ENCODE results near the gene SAP30. TPM values are rescaled to one million over a fixed set of nuclear protein-coding genes. Genes with fewer than 3 reads are reported as not detected.

The SAP30 gene
- total and polyA plus RNA-seq, 10 of the 15 experiments (the other 5 are each of a cell fraction or from before 2014, with no cell fraction given), result 5.0 to 56.9 (median 23.6) TPM

DNA sequence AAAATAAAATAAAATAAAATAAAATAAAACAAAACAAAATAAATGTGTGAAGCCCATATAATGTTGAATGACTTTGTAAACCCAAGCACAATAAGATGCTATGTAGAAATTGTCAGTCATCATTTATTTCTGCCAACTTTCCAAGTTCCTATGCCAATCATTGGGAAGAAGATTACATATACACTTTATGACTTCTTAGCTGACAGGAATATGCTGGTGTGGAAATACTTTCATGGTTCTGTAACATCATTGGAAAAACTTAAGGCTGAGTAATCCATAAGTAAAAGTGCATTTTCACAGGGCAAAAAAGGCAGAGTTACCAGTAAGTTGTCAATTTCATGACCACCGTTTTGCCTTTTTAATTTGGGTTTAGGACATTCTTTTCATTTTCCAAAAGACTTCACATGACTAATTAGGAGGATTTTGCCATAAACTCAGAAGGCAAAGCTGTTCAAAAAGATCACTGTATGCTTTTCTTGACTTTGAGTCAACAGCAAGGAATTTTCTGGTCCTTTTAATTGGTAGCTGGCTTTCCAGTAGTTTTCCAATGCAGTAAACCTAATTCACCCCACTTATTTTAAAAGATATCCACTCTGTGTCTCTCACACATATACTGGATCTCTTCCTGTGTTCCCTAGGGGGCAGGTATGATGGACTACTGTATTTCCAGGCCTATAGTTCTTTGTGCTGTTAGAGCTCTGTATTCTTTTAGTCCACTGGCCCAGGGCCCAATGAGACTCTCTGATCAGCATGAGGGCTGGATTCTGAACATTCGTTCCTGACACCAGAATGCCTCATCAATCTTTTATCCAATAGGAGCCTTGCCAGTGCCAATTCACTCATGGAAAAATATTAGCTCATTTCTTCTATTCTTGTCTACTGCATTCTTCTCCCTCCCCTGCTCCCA is 54.4 kb downstream of the SAP30 start:
- SMC1A ChIA-PET (ENCODE audit: uncharacterized antibody, unreplicated experiment), result interaction anchor here (1.4 kb wide), 1 partner anchor 23 kb away, joined by 4 read pairs; no protein-coding TSS in a partner anchor
- no peak overlapping the region for H3K9ac ChIP-seq (ENCODE audit: control insufficient read depth, insufficient read depth, low read length)
- intact Hi-C loops (cut with micrococcal nuclease; ENCODE audit: unreplicated experiment) (loop anchor here (5.0 kb wide), 1 partner anchor 892 kb away; no protein-coding TSS in a partner anchor), in situ Hi-C loops (cut with MboI) (loop anchor here (10.0 kb wide), 1 partner anchor 70 kb away; no protein-coding TSS in a partner anchor)
- H3K4me2 ChIP-seq (ENCODE audit: control insufficient read depth, insufficient read depth), result no peak overlapping the region
- no TSS peak for BruUV-seq (replicated peaks)
- H3K27ac ChIP-seq (ENCODE audit: control insufficient read depth, insufficient read depth), result no peak overlapping the region
- no peak overlapping the region for H3K4me3 ChIP-seq
- H3K9me3 ChIP-seq (replicated peaks; ENCODE audit: control insufficient read depth, insufficient read depth, low read length), result no peaks in the 10 kb centered on the region
- POLR2A ChIA-PET, result no interaction called here
- DNase-seq (ENCODE audit: low read depth, low spot score) (no peak), FAIRE-seq (no peak), ATAC-seq (no peak)
- CTCF ChIA-PET, result interaction anchor here (0.7 to 1.9 kb wide), 9 partner anchors 9 to 412 kb away, joined by 3 to 9 read pairs (median 5); no protein-coding TSS in a partner anchor
- H2AFZ ChIP-seq (ENCODE audit: control insufficient read depth, low read depth, low read length), result no peak overlapping the region
- RAD21 ChIA-PET (ENCODE audit: unreplicated experiment), result interaction anchor here (1.2 kb wide), 1 partner anchor 124 kb away, joined by 3 read pairs; no protein-coding TSS in a partner anchor
- no peaks in the 10 kb centered on the region for H3K36me3 ChIP-seq (ENCODE audit: control insufficient read depth in 2 of 2, insufficient read depth in 2 of 2, low read length in 1 of 2)
- no peaks in the 10 kb centered on the region for H3K79me2 ChIP-seq (ENCODE audit: control insufficient read depth, insufficient read depth, low read length)
- H3K27me3 ChIP-seq (replicated peaks in 1 of 2; ENCODE audit: control insufficient read depth in 2 of 2, insufficient read depth in 2 of 2, low read length in 1 of 2), result no peaks in the 10 kb centered on the region
- H3K4me1 ChIP-seq (ENCODE audit: control insufficient read depth, insufficient read depth, low read length), result no peaks in the 10 kb centered on the region
- 67% methylated on average over 2 of the region's 2 CpGs for WGBS (ENCODE audit: insufficient coverage, insufficient replicate concordance, low lambda C conversion rate, missing lambda C conversion rate)
- no peaks in the 10 kb centered on the region for H4K20me1 ChIP-seq (ENCODE audit: control insufficient read depth, insufficient read depth)
- no peak for TF ChIP-seq EGR1 (IDR thresholded peaks at IDR 0.05; ENCODE audit: borderline replicate concordance in 1 of 2, low read depth in 2 of 2, low read length in 2 of 2)
- no peak for TF ChIP-seq CUX1 (IDR thresholded peaks at IDR 0.05; ENCODE audit: insufficient replicate concordance, low read depth, low read length)
- TF ChIP-seq POLR2AphosphoS5 (IDR thresholded peaks at IDR 0.05; ENCODE audit: low read length), result no peak
- no peak for TF ChIP-seq RUNX3 (IDR thresholded peaks at IDR 0.05; ENCODE audit: low read length)
- no peak for TF ChIP-seq ZBED1 (IDR thresholded peaks at IDR 0.05; ENCODE audit: borderline replicate concordance)
- no peak for TF ChIP-seq YBX1 (IDR thresholded peaks at IDR 0.05)
- no peak for TF ChIP-seq RBBP5 (conservative IDR thresholded peaks at IDR 0.05)
- TF ChIP-seq GATAD2B (conservative IDR thresholded peaks at IDR 0.05; ENCODE audit: low read depth), result no peak
- TF ChIP-seq ETV6 (conservative IDR thresholded peaks at IDR 0.05 in 1 of 2, IDR thresholded peaks at IDR 0.05 in 1 of 2; ENCODE audit: borderline replicate concordance in 1 of 2, low read depth in 1 of 2), result no peak
- no peak for TF ChIP-seq POLR2A (IDR thresholded peaks at IDR 0.05; ENCODE audit: low read depth, low read length)
- no peak for TF ChIP-seq MYC (IDR thresholded peaks at IDR 0.05; ENCODE audit: insufficient read depth, insufficient read length, insufficient replicate concordance, low read length, severe bottlenecking)
- TF ChIP-seq CEBPB (IDR thresholded peaks at IDR 0.05; ENCODE audit: borderline replicate concordance in 1 of 2, low read depth in 2 of 2, low read length in 2 of 2), result no peak
- no peak for TF ChIP-seq RELB (IDR thresholded peaks at IDR 0.05; ENCODE audit: low read depth)
- TF ChIP-seq WRNIP1 (IDR thresholded peaks at IDR 0.05; ENCODE audit: borderline replicate concordance, low read depth, low read length), result no peak
- no peak for TF ChIP-seq NFYB (IDR thresholded peaks at IDR 0.05; ENCODE audit: insufficient read depth, low read depth, low read length)
